Measurements from ENCODE around the gene RBL1. TPM values are rescaled to one million over a fixed set of nuclear protein-coding genes. Genes with fewer than 3 reads are reported as not detected.

The RBL1 gene
- total RNA-seq, 1 donor from 2014 or later = 4.3 TPM

GRCh38 chr20:36951979-36952738 is 143.6 kb downstream of the RBL1 start:
- DNase-seq (ENCODE audit: extremely low read depth, low read depth, low spot score) = no peak

DNA sequence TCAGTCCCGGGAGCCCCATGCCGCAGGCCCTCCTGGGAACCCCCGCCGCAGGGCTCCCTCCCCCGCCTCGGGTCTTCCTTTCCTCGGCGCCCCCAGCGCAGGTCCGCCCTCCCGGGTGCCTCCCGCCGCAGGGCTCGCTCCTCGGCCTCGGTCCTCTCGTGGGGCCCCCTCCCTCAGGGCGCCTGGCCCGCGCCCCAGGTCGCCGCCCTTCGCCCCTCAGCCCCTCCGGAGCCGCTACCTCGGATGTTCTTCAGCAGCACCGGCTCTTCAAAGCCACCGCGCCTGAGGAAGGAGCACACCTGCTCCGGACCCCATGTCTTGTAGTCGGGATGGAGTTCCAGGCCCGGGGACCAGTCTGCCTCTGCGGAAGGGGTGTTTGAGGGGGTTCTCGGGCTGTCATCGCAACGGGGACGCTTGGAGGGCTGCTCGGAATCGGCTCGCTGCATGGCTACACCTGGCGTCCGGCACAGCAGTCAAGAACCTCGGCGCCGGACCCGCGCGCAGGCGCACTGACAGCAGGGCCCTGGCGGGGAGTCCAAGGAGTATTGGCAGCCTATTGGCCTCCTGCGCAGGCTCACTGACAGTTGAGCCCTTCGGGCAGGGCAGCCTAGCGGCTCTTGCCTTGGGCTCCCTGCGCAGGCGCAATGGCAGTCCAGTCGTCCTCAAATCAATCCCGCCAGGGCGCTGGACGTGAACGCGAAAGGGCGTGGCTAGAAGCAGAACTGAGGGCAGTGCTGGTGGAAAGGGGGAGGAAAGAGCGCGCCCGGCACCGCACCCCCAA is 144.4 kb downstream of the RBL1 start, which contains the start of gene SAMHD1:
Gene SAMHD1 (minus strand): TSS at position 511 of the 781 bp plus-strand sequence. CDS start 65 bp downstream, at position 446.
- DNase-seq (ENCODE audit: extremely low read depth, low read depth, low spot score) = peak; percentile 72

DNA sequence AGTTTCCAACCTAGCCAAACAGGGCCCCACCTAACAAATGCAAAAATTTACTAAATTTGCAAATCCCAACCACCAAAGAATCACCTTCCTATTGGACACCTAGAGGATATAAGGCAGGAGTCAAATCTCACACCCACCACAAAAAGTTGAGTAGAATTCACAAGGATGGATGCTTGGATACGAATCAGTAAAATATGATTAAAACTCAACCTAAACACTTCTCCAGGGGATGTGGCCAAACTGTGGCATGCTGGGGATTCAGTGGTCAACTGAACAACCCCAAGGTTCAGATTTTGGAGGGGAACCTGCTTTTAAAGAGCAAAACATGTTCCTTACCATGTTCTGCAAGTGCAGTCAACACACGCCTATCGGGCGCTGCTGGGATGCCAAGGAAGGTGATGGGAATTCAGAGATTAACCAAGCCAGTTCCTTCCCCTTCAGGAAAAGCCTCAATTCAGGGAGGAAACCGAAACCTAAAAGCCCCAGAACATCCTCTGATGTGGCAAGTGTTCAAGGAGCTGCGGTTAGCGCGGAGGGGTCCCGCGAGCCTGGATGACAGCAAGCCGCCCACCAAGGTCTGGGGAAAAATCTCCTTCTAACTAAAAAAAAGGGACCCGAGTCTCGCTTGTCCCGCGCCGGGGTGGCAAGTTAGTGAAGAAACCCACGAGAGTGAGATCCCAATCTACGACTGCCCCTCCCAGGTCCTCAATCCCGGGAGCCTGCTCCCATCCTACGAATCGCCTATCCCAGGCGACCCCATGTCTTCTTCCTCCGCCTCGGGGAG is 145.2 kb downstream of the RBL1 start:
- DNase-seq (ENCODE audit: extremely low read depth, low read depth, low spot score) = no peak

Other genes starting within 250 kb of the RBL1 start
- not detected in 2 replicates for gene TLDC2, start 219.9 kb downstream of the RBL1 start, total RNA-seq
- gene SAMHD1, start 144.3 kb downstream of the RBL1 start, total RNA-seq = 45.5 and 95.0 TPM in 2 replicates
- gene RPN2, start 83.3 kb upstream of the RBL1 start, total RNA-seq = 299 and 312 TPM in 2 replicates
- 3.2 and 3.5 TPM in 2 replicates for gene MROH8, start 83.6 kb upstream of the RBL1 start, total RNA-seq
- gene GHRH, start 165.8 kb upstream of the RBL1 start, total RNA-seq = not detected in 2 replicates
- gene MANBAL, start 193.7 kb upstream of the RBL1 start, total RNA-seq = 26.4 and 32.4 TPM in 2 replicates

All from glomerular endothelial cell (primary cell).